ENCODE data around the gene DPF1. TPM values are rescaled to one million over a fixed set of nuclear protein-coding genes. Genes with fewer than 3 reads are reported as not detected.

DPF1 gene
- total RNA-seq, 1 donor from 2014 or later = 39.9 TPM

DNA sequence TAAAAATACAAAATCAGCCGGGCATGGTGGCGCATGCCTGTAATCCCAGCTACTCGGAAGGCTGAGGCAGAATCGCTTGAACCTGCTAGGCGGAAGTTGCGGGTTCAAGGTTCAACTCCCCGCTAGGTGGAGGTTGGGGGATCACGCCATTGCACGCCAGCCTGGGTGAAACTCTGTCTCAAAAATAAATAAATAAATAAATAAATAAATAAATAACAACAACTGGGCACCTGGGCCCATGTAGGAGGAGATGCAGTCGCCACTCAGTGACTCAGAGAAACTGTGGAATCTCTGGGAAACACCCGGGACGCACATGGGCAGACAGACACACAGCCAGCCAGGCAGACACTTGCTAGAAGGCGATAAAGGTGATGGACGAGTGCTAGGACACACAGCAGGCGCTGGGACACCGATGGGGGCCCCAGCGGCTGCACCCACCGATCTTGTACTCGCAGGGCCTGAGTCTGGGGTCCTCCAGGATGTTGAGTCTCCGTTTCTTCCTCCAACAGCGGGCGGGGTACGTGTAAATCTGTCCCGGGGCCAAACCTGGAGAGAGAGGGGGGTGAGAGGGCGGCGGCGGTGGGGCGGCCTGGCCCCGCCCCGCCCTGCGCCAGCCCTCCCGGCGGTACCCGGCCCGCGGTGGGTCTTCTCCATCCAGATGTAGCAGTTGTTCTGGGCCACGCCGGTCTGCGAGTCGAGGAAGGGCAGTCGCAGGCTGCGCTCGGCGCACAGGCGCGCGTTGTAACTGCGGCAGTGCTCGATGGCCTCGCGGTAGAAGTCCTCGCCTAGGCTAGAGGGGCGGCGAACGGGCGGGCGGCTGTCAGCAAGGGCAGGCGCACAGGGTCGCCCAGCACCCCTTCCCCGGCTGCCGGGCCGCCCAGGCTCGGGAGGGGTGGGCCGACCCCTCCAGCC, 1.8 kb downstream of the DPF1 start:
- no peak for DNase-seq (ENCODE audit: low spot score in 2 of 2)
- FAIRE-seq = no peak

DNA sequence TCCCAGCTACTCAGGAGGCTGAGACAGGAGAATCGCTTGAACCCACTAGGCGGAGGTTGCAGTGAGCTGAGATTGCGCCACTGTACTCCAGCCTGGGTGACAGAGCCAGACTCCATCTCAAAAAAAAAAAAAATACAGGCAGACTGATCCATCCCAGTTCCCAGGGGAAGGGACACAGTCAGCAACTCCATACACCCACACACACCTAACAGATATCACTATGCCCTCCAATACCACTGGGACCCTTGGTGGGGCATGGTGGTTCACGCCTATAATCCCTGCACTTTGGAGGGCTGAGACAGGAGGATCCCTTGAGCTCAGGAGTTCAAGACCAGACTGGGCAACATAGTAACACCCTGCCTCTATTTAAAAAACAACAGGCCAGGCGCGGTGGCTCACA, 2.6 kb downstream of the DPF1 start:
- DNase-seq (ENCODE audit: low spot score in 2 of 2) = no peak
- FAIRE-seq = no peak

DNA sequence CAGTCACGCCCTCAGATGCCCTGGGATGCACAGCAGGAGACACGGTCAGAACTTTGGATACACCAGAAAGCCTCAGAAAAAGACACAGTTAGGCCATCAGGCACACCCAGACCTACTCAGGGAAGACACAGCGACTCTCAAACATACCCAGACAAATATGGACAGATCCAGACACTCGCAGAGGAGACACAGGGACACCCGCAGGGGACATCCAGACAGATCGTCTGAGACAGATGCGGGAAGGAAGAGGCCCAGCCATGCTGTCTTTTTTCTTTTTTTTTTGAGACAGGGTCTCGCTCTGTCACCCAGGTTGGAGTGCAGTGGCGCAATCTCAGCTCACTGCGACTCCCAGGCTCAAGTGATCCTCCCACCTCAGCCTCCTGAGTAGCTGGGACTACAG, 4.8 kb downstream of the DPF1 start:
- no peak for FAIRE-seq
- DNase-seq (ENCODE audit: low spot score in 2 of 2) = no peak

DNA sequence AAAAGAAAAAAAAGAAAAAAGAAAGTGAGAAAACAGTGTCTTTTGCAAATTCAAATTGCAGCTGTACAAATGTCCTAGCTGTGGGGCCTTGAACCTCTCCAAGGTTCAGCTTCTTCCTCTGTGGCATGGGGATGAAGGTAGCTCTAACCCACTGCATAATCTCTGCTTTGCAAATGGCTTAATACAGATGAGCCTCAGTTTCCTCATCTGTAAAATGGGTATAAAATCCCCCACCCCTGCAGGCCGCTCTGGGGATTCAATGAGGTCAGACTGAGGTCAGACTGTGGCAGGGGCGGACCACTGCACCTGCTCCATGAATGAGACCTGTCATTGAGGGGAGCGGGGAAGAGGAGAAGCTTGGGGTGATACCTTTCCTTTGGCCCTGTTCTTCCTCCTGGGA, 5.8 kb downstream of the DPF1 start:
- FAIRE-seq (no peak), DNase-seq (ENCODE audit: low spot score in 2 of 2) (no peak)

DNA sequence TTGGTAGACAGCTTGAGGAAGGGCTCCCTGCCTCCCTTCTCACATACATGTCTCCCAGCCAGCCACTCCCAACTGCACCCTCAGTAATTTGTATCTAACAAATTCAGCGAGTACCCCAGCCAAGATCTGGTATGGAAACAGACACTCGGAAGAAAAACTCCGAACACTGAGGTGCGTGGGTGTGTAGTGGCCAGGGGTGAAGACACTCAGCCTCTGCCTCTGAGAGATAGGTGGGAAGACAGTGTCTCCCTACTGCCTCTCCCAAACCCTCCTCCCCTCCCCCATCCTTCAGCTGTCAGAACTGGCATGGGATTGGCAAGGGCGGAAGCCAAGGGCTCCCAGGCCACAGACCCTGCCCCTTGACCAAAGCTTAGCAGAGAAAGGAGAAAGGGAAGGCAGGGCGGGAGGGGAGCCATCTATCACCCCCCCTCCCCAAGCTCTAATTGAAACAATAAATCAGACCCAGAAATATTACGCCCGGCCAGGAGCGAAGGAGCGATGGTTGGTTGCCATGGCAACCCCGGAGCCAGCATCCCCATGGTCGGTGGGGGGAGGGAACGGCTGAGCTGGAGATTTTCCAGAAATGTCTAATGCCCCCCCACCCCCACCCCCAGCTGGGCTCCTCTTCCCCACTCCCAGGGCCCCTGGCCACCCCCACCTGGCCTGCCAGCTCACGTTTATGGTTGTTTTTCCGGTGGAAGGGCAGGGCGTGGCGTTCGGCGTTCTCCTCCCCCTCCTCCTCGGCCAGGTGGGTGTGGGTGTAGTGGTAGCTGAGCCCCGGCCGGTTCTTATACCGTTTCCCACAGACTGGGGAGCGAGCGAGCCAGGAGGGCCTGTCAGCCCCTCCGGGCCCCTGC, 7.0 kb downstream of the DPF1 start:
- FAIRE-seq (no peak), DNase-seq (ENCODE audit: low spot score in 2 of 2) (no peak)

DNA sequence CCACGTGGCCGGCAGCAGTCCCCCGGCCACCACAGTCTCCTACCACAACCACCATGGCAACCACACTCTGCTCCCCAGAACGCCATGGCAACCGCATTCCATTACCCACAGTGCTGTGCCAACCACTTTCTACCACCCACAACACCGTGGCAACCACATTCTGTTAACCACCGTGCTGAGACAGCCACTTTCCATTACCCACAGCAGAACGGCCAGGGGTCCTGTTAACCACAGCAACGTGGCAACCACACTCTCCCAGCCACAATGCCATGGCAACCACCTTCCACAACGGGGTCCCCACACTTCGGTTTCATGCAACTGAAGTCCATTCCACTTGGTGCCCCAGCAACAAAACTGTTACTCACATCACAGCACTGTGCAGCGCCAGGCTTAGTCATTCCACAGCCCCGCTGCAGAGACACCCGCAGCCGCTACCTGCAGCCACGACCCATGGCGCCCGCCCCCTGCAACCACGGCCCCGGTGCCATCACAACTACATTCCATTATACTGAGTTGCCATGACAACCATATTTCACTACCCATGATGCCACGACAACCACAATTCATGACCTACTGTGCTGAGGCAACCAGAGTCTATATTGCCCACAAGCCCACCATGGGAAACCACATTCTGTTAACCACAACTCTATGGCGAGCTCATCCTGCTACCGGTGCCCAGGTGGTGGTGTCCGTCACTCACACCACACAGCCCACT, 10.0 kb downstream of the DPF1 start:
- FAIRE-seq (no peak), DNase-seq (ENCODE audit: low spot score in 2 of 2) (no peak)

DNA sequence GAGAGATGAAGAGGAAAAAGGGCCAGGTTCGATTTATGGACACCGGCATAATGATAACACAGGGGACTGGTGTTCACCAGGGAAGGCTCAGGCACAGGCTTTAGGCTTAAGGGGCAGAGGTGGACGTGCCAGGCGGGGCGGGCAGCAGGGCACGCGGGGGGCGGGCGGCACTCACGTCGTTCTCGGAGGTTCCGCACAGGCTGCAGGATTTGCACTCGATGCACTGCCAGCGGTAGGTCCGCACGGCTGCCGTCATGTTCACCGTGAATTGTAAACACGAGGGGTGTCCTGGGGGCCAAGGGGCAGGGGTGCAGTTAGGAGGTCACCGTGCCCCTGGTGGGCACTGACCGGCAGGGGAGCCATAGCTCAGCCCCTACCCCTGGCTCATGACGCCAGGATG, 10.6 kb downstream of the DPF1 start:
- FAIRE-seq (no peak), DNase-seq (ENCODE audit: low spot score in 2 of 2) (no peak)

DNA sequence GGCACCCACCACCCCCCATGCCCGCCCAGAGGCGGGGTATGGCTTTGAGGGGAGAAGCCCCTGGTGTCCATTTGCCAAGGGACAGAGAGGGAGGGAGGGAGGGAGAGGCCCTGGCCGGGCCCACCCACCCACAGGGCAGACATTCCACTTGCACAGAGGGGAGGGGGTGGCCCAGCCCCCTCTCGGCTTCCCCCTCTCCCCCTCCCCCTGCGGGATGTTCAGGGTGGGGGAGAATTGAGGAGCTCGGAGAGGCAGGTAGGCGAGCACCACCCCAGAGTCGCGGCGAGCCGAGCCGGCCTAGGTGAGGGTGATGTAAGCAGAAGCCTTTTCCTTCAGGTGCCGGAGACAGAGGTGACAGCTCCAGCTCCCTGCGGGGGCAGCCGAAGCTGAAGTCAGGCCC, 12.3 kb downstream of the DPF1 start:
- FAIRE-seq (no peak), DNase-seq (ENCODE audit: low spot score in 2 of 2) (no peak)

DNA sequence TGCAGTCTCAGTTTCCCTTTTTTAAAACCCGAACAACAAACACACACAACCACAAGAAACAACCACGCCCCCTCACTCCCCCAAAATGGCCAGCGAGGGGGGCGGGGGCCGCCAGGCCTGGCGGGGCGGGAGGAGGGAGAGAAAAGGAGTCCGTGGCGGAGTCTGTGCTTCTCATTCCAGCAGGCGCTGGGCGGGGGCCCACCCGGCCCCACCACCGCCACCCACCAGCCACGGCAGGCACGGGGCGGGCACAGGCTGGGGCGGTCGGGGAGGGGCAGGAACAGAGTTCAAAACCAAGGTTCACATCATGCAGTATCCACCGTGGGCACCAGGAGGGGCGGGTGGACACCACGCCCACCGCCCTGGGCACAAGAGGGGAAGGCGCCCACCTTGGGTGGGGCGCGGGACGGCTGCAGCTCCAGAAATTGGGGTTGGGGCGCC, 12.9 kb downstream of the DPF1 start:
- FAIRE-seq (no peak), DNase-seq (ENCODE audit: low spot score in 2 of 2) (no peak)

DNA sequence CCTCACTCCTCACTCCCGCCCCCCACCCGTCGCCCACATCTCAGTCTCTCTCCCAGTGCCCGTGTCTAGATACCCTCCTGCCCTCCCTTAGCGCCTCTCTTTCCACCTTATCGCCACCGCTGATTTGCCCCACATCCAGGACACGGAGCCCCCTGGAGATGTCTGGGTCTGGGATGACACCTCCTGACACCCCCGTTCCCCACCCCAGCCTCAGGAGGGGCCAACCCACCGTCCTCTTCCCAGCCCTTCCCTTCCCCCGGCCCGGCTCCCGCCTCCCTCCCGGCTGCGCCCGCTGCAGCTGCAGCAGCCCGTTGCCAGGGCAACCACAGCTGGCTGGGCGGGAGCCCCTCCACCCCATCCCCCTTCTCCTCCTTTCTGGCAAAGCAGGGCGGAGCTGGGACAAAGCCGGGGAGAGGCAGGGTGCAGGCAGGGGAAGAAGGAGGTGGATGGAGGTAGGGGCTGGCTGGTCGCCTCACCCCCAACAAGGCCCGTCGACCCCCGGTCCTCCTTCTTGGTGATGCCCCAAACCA, 13.5 kb downstream of the DPF1 start:
- FAIRE-seq = no peak

DNA sequence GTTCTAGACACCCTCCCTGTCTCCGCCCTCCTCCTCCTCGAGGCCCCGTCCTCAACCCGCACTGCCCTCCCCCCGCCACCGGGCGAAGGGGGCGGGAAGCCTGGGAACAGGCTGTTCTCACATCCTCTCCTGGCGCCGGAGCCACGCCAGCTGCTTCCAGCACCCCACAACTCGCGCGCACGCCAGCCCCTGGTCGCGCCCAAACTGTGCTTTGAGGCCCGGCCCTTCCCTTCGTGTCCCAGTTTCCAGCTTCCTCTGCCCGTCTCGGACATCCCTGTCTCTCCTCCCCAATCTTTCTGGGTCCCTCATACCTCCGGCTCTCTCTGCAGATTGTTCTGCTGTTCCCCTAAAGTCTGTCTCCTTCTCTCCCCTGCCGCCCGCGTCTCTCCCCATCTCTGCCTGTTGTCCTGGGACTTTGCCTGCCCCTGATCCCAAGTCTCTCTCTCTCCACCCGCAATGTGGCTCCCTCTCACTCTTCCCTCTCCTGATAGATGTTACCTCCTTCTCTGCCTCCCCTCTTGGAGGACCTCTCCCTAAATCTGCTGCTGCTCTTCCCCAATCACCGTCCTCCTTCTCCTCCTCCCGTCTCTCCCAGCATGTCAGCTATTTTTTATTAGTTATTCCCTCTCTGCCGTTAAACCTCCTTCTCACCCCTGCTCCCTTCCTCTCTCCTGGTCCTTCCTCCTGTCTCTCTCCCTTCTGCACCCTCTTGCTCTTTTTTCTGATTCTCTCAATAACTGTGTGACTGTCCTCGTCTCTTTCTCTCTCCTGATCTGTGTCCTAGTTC, 14.2 kb downstream of the DPF1 start:
- DNase-seq (ENCODE audit: low spot score in 2 of 2) (peak; percentile 69 to 76), FAIRE-seq (no peak)

More for the DNA sequence above, 13.5 kb downstream of the DPF1 start:
- peak; percentile 75 to 86 for DNase-seq (ENCODE audit: low spot score in 2 of 2)

DNA sequence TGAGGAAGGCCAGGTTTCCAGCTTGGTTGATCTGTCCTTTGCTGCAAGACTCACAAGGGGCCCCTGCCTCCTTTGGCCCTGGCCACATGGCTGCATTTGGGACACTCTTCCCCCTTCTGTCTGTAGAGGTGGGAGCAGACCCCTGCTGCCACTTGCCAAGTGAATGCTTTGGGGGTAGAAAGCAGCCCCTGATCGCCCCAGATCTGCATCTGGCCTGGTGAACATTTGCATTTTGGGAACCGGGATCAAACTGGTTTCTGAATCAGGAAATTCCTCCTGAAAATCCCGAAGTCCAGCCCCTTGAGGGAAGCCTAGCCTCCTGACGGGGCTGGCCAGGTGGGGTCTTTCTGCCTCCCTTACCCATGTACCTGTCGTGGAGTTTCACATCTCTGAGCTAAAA, 14.9 kb downstream of the DPF1 start:
- no peak for DNase-seq (ENCODE audit: low spot score in 2 of 2)
- no peak for FAIRE-seq

DNA sequence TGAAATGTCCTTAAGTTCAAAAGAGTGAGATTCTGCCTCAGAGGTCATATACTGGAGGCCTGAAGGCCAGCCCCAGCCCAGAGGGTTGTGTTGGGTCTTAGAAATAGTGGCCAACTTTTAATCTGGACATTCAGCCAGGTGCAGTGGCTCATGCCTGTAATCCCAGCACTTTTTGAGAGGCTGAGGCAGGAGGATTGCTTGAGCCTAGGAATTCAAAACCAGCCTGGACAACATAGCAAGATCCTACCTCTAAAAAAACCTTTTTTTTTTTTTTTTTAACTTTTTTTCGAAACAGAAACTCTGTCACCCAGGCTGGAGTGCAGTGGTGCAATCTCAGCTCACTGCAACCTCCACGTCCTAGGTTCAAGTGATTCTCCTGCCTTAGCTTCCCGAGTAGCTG, 15.5 kb downstream of the DPF1 start:
- FAIRE-seq (no peak), DNase-seq (ENCODE audit: low spot score in 2 of 2) (no peak)

DNA sequence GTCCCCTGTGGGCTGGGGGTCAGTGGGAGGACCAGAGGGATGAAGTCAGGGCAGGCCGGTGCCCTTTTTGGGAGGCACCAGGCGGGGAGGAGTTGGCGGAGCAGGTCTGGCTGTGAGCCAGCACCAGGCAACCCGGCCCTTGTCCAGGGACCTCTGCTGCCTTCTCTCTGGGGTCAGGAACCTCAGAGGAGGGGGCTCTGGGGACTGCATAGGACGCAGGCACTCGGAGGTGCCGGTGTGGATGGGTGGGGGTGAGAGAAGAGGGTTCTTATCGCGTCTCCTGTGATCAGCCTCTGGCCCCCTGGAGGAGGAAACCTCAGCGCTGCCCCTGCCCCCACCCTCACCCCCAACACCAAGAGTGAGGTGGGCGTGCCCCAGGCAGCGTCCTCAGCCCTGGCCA, 16.5 kb downstream of the DPF1 start:
- no peak for FAIRE-seq
- DNase-seq (ENCODE audit: low spot score in 2 of 2) = no peak

DNA sequence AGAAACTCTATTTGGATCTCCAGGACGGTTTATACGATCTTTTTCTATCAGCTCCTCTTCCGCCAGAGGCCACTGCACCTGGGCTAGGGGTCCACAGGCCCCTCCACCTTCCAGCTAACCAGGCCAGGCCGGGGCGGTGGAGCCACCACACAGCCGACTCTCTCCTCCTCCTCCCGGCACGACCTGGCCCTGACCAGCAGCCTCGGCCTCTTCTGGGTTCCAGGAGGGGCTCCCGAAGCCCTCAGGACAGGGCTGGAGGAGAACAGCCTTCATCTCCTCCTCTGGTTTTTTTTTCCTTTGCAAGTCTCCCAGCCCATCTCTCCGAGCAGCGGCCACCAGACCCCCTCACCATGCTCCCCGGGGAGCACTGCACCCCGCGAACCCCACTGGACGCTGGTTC, 17.1 kb downstream of the DPF1 start:
- FAIRE-seq (no peak), DNase-seq (ENCODE audit: low spot score in 2 of 2) (no peak)

DNA sequence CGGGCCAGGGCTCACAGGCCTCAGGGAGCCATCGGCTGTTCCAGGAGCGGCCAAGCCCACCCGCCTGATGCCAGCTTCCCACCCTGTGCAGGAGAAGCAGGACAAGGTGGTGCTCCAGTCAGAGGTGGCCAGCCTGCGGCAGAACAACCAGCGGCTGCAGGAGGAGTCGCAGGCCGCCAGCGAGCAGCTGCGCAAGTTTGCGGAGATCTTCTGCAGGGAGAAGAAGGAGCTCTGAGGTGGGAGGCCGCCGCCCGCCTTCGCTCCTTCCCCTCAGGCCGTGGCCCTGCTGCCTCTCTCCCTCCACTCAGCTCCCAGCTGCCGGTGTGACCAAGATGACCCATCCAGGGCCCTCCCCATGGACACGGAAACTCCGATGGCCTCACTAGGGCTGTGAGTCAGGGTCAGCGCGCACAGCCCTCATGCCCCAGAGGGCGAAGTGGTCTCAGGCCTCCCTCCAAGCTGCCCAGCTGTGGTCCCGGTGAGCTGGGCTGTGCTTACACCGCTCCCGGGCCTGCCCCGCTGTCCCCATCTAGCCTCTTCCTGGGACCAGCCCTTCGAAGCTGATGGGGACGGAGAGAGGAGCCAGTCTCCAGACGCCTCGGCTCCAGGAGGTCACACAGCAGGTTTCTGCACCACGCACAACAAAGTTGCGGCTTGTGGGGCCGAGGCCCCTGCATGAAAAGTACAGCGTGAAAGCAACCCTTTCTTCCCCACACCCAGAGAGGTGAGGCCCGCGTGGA, 17.8 kb downstream of the DPF1 start:
- DNase-seq (ENCODE audit: low spot score in 2 of 2) = no peak
- no peak for FAIRE-seq

DNA sequence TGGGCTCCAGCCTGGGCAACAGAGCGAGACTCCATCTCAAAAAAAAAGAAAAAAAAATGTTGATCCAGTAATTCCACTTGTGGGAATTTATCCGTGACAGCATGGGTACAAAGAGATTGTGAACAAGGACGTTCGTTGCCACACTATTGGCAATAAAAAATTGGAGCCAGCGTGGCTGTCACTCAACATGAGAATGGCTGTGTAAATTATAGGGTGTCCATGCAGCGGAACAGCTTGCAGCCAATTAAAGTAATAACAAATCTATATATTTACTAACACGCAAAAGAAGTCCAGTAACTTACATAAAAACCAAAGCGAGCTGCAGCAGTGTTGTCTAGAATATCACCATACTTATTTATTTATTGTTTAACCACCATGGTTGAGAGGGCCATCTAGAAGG, 19.3 kb downstream of the DPF1 start:
- no peak for FAIRE-seq

DNA sequence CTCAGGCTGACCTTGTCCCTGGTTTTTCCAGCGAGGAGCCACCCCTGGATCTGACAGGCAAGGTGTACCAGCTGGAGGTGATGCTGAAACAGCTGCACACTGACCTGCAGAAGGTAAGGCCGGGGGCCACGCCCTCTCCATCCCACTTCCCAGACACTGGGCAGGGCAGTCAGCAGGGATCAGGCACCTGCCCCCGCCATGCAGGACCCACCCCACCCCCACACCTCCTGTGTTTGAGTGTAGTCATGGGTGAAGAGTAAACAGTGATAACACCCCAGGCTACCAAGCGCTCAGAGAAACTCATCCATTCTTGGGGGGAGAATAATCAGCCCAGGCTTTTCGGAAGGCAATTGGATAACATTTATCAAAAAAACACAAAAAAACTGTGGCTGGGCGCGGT, 19.9 kb downstream of the DPF1 start:
- DNase-seq (ENCODE audit: low spot score in 2 of 2) (no peak), FAIRE-seq (no peak)

More for the DNA sequence above, 19.3 kb downstream of the DPF1 start:
- DNase-seq (ENCODE audit: low spot score in 2 of 2) = no peak

DNA sequence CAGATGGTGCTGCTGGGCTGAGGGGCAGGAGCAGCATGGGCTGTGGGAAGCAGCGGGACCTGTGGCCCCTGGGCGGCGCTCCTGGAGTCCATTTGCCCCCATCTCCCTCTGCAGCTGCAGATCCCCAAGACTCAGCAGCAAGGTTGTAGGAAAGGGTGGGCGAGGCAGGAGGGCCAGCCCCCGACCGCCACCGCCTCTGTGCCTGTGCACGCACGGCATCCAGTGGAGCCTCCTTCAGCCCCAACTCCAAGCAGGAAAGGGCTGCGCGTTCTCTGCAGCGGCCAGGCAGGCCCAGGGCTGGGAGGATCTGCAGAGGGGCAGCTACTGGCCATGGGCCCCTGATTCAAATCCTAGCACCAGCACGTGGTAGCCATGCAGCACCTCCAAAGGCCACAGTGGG, 20.8 kb downstream of the DPF1 start:
- DNase-seq (ENCODE audit: low spot score in 2 of 2) = no peak
- no peak for FAIRE-seq
